ENCODE data around the gene NPSR1.

GRCh38 chr7:34807548-34808340, 149.7 kb downstream of the NPSR1 start:
- TF ChIP-seq BACH2 (CRISPR knock-in tag; IDR thresholded peaks at IDR 0.05; ENCODE audit: borderline replicate concordance): no peak
- TF ChIP-seq, protein P1, sequence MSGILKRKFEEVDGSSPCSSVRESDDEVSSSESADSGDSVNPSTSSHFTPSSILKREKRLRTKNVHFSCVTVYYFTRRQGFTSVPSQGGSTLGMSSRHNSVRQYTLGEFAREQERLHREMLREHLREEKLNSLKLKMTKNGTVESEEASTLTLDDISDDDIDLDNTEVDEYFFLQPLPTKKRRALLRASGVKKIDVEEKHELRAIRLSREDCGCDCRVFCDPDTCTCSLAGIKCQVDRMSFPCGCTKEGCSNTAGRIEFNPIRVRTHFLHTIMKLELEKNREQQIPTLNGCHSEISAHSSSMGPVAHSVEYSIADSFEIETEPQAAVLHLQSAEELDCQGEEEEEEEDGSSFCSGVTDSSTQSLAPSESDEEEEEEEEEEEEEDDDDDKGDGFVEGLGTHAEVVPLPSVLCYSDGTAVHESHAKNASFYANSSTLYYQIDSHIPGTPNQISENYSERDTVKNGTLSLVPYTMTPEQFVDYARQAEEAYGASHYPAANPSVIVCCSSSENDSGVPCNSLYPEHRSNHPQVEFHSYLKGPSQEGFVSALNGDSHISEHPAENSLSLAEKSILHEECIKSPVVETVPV (CRISPR knock-in tag; IDR thresholded peaks at IDR 0.05): no peak

Measured in SK-N-SH treated with all-trans-retinoic acid at 6 μM for 48 hours (cell line).